Measurements from ENCODE around the gene PRKAR1A.
"Not testable (repeated sequence)": the region's sequence is repeated elsewhere in the genome, so short reads cannot be mapped to it uniquely, and the experiment has no call there.

The PRKAR1A gene

GRCh38 chr17:68581863-68582645 lies 69.8 kb downstream of the PRKAR1A start:
- no peak for DNase-seq

GRCh38 chr17:68582867-68583266 lies 70.6 kb downstream of the PRKAR1A start:
- DNase-seq, result not testable (repeated sequence)

GRCh38 chr17:68584581-68585303 lies 72.5 kb downstream of the PRKAR1A start:
- DNase-seq, result no peak

- no peak for DNase-seq
These were observed 73.4 kb downstream of the PRKAR1A start for GRCh38 chr17:68585643-68586042.

- DNase-seq, result no peak
These were observed 74.8 kb downstream of the PRKAR1A start for GRCh38 chr17:68587026-68587425.

GRCh38 chr17:68587847-68588246 lies 75.6 kb downstream of the PRKAR1A start:
- no peak for DNase-seq

GRCh38 chr17:68588362-68588761 lies 76.1 kb downstream of the PRKAR1A start:
- DNase-seq, result no peak

- DNase-seq, result no peak
These were observed 76.9 kb downstream of the PRKAR1A start for GRCh38 chr17:68589086-68589485.

GRCh38 chr17:68591583-68591982 lies 79.4 kb downstream of the PRKAR1A start:
- DNase-seq, result no peak

- no peak for DNase-seq
These were observed 79.8 kb downstream of the PRKAR1A start for GRCh38 chr17:68592009-68592408.

- DNase-seq, result no peak
These were observed 80.7 kb downstream of the PRKAR1A start for GRCh38 chr17:68592682-68593641.

- DNase-seq, result no peak
These were observed 82.3 kb downstream of the PRKAR1A start for GRCh38 chr17:68594552-68594951.

GRCh38 chr17:68595496-68595895 lies 83.3 kb downstream of the PRKAR1A start:
- DNase-seq, result no peak

- no peak for DNase-seq
These were observed 83.8 kb downstream of the PRKAR1A start for GRCh38 chr17:68595986-68596385.

- DNase-seq, result no peak
These were observed 84.2 kb downstream of the PRKAR1A start for GRCh38 chr17:68596411-68596945.

- DNase-seq, result no peak
These were observed 85.8 kb downstream of the PRKAR1A start for GRCh38 chr17:68598074-68598473.

GRCh38 chr17:68598545-68598961 lies 86.3 kb downstream of the PRKAR1A start:
- DNase-seq, result no peak

- DNase-seq, result no peak
These were observed 86.9 kb downstream of the PRKAR1A start for GRCh38 chr17:68599091-68599490.

GRCh38 chr17:68599552-68600066 lies 87.4 kb downstream of the PRKAR1A start:
- no peak for DNase-seq

- DNase-seq, result peak; percentile 75
These were observed 88.1 kb downstream of the PRKAR1A start for GRCh38 chr17:68600067-68600930.
